ENCODE data around the gene RPA3.

RPA3 gene

GRCh38 chr7:7642081-7642480, 76.3 kb downstream of the RPA3 start:
- no peak for TF ChIP-seq CTCF (IDR thresholded peaks at IDR 0.05; ENCODE audit: borderline replicate concordance, insufficient read depth, low read depth, low read length)
- H3K4me3 ChIP-seq (ENCODE audit: low read depth, low read length): no peak overlapping the region

- peak overlapping the region; percentile 90 for H3K4me3 ChIP-seq (ENCODE audit: low read depth, low read length)
- no peak for TF ChIP-seq CTCF (IDR thresholded peaks at IDR 0.05; ENCODE audit: borderline replicate concordance, insufficient read depth, low read depth, low read length)
Observed at GRCh38 chr7:7641129-7641663, 77.2 kb downstream of the RPA3 start.

GRCh38 chr7:7640221-7641128, 77.9 kb downstream of the RPA3 start, which contains the start of gene UMAD1:
Gene UMAD1, plus strand, starts transcription at chr7:7640752. Its CDS starts 32,620 bp downstream, at chr7:7673372.
- no peak for TF ChIP-seq CTCF (IDR thresholded peaks at IDR 0.05; ENCODE audit: borderline replicate concordance, insufficient read depth, low read depth, low read length)
- H3K4me3 ChIP-seq (ENCODE audit: low read depth, low read length): peak within 1 kb of the TSS; percentile 90

- H3K4me3 ChIP-seq (ENCODE audit: low read depth, low read length): peak overlapping the region; percentile 67
- TF ChIP-seq CTCF (IDR thresholded peaks at IDR 0.05; ENCODE audit: borderline replicate concordance, insufficient read depth, low read depth, low read length): no peak
Observed at GRCh38 chr7:7639847-7640220, 78.6 kb downstream of the RPA3 start.

- H3K4me3 ChIP-seq (ENCODE audit: low read depth, low read length): peak overlapping the region; percentile 67
- TF ChIP-seq CTCF (IDR thresholded peaks at IDR 0.05; ENCODE audit: borderline replicate concordance, insufficient read depth, low read depth, low read length): no peak
Observed at GRCh38 chr7:7639421-7639820, 79.0 kb downstream of the RPA3 start.

- TF ChIP-seq CTCF (IDR thresholded peaks at IDR 0.05; ENCODE audit: borderline replicate concordance, insufficient read depth, low read depth, low read length): no peak
- H3K4me3 ChIP-seq (ENCODE audit: low read depth, low read length): no peak overlapping the region
Observed at GRCh38 chr7:7630626-7631329, 87.6 kb downstream of the RPA3 start.

Measured in GM12875 (cell line).